NCI-H1092 treated with DMSO at 0.1 percent for 48 hours (cell line): ENCODE measurements around the gene E2F7.

Experiments
- DNase-seq: peaks from one replicate; lab custom pipeline; 2025; lab: John Stamatoyannopoulos, UW

E2F7 gene

DNA sequence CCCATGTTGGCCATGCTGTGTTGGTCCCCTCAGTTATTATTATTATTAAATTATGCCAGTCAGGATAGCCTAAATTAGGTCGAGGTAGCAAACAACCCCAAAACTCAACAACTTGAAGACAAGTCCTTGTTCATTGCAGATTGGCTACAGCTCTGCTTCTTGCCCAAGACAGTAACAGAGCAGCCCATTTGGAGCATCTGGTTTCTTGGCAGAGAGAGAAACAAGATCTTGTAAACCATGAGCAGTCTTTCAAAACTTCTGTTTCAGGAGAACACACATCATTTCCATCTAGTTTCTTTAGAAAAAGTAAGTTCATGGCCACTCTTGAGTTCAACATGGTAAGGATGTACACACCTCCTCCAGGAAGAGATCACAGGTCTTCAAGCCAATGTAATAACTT, 52.3 kb downstream of the E2F7 start:
- DNase-seq = no peak

- peak; percentile 55 for DNase-seq
Observed at GRCh38 chr12:77010691-77011548, 54.4 kb downstream of the E2F7 start.

- no peak for DNase-seq
Observed at GRCh38 chr12:77007476-77007875, 57.9 kb downstream of the E2F7 start.

- no peak for DNase-seq
Observed at GRCh38 chr12:77005611-77006098, 59.7 kb downstream of the E2F7 start.

DNA sequence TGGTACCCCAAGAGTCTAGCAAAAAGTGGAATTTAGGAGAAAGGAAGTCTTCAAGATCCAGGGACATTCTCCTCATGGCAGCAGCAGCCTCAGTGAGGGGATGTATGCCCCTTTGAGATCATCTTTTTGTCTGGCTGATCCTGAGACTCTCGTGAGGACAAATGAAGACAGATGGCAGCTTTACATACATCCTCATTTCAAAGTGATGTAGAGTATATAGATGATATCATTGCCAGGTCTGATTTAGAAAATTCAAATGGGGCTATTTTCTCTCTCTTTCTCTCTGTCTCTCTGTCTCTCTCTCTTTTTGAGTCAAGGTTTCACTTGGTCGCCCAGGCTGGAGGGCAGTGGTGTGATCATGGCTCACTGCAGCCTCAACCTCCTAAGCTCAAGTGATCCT, 61.5 kb downstream of the E2F7 start:
- DNase-seq = no peak

GRCh38 chr12:77003246-77003645, 62.1 kb downstream of the E2F7 start:
- no peak for DNase-seq

- DNase-seq = no peak
Observed at GRCh38 chr12:77002382-77002781, 63.0 kb downstream of the E2F7 start.

- DNase-seq = peak; percentile 57
Observed at GRCh38 chr12:77001276-77001675, 64.1 kb downstream of the E2F7 start.

GRCh38 chr12:76998908-76999556, 66.3 kb downstream of the E2F7 start:
- DNase-seq = no peak

GRCh38 chr12:76998386-76998785, 67.0 kb downstream of the E2F7 start:
- no peak for DNase-seq

- DNase-seq = no peak
Observed at GRCh38 chr12:76997011-76997780, 68.2 kb downstream of the E2F7 start.

- no peak for DNase-seq
Observed at GRCh38 chr12:76990716-76991115, 74.7 kb downstream of the E2F7 start.

GRCh38 chr12:76984566-76984965, 80.8 kb downstream of the E2F7 start:
- DNase-seq = no peak

GRCh38 chr12:76983420-76983819, 81.9 kb downstream of the E2F7 start:
- no peak for DNase-seq

GRCh38 chr12:76980196-76980595, 85.2 kb downstream of the E2F7 start:
- DNase-seq = no peak

- DNase-seq = no peak
Observed at GRCh38 chr12:76976777-76977382, 88.5 kb downstream of the E2F7 start.
